ENCODE data around the gene ATP5F1D. TPM values are rescaled to one million over a fixed set of nuclear protein-coding genes. Genes with fewer than 3 reads are reported as not detected.

ATP5F1D gene
- total and polyA plus RNA-seq, 2 of the 13 experiments (the other 11 are each of a cell fraction or from before 2014, with no cell fraction given): 39.4 to 78.7 TPM

DNA sequence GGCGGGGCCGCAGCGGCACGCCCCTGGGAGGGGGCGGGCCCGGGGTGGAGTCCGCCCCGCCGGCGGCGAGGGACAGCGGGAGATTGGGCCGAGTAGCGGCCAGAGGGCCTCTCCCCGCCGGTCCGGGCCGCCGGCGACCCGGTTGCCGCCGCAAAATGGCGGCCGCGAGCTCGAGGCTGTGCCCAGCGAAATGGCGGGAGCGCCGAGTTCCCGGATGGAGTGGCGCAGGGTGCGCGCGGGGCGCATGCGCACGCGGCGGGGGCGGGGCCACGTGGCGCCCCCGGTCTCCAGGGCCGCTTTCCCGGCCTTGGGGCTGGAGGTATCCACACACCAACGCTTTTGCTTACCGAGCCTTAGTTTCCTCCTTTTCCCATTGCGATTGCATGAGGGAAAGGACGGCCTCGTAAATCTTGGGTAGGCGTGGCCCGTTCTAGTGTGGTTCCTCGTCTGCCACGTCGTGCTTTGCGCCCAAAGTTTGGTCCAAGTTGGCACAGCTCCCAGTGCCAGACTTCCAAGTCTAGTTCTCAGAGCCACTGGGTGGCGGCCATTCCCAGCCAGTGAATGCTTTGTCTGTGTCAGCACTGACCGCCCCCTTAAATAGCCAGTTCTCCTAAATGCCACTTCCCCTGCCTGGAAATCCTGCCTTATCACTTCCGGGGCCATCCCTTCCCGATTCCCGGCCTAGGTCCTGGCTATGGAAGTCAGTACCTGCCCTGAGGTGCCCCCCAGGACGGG is 28.1 kb downstream of the ATP5F1D start (continued):
- TF ChIP-seq, protein P1, sequence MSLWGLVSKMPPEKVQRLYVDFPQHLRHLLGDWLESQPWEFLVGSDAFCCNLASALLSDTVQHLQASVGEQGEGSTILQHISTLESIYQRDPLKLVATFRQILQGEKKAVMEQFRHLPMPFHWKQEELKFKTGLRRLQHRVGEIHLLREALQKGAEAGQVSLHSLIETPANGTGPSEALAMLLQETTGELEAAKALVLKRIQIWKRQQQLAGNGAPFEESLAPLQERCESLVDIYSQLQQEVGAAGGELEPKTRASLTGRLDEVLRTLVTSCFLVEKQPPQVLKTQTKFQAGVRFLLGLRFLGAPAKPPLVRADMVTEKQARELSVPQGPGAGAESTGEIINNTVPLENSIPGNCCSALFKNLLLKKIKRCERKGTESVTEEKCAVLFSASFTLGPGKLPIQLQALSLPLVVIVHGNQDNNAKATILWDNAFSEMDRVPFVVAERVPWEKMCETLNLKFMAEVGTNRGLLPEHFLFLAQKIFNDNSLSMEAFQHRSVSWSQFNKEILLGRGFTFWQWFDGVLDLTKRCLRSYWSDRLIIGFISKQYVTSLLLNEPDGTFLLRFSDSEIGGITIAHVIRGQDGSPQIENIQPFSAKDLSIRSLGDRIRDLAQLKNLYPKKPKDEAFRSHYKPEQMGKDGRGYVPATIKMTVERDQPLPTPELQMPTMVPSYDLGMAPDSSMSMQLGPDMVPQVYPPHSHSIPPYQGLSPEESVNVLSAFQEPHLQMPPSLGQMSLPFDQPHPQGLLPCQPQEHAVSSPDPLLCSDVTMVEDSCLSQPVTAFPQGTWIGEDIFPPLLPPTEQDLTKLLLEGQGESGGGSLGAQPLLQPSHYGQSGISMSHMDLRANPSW (CRISPR knock-in tag; IDR thresholded peaks at IDR 0.05; ENCODE audit: borderline replicate concordance): no peak
- no peak for TF ChIP-seq FOXM1 (CRISPR knock-in tag; IDR thresholded peaks at IDR 0.05)
- no peak for TF ChIP-seq ZNF232 (CRISPR knock-in tag; IDR thresholded peaks at IDR 0.05; ENCODE audit: borderline replicate concordance)
- TF ChIP-seq, protein P2, sequence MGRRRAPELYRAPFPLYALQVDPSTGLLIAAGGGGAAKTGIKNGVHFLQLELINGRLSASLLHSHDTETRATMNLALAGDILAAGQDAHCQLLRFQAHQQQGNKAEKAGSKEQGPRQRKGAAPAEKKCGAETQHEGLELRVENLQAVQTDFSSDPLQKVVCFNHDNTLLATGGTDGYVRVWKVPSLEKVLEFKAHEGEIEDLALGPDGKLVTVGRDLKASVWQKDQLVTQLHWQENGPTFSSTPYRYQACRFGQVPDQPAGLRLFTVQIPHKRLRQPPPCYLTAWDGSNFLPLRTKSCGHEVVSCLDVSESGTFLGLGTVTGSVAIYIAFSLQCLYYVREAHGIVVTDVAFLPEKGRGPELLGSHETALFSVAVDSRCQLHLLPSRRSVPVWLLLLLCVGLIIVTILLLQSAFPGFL (CRISPR knock-in tag; IDR thresholded peaks at IDR 0.05): no peak
- TF ChIP-seq, protein P3, sequence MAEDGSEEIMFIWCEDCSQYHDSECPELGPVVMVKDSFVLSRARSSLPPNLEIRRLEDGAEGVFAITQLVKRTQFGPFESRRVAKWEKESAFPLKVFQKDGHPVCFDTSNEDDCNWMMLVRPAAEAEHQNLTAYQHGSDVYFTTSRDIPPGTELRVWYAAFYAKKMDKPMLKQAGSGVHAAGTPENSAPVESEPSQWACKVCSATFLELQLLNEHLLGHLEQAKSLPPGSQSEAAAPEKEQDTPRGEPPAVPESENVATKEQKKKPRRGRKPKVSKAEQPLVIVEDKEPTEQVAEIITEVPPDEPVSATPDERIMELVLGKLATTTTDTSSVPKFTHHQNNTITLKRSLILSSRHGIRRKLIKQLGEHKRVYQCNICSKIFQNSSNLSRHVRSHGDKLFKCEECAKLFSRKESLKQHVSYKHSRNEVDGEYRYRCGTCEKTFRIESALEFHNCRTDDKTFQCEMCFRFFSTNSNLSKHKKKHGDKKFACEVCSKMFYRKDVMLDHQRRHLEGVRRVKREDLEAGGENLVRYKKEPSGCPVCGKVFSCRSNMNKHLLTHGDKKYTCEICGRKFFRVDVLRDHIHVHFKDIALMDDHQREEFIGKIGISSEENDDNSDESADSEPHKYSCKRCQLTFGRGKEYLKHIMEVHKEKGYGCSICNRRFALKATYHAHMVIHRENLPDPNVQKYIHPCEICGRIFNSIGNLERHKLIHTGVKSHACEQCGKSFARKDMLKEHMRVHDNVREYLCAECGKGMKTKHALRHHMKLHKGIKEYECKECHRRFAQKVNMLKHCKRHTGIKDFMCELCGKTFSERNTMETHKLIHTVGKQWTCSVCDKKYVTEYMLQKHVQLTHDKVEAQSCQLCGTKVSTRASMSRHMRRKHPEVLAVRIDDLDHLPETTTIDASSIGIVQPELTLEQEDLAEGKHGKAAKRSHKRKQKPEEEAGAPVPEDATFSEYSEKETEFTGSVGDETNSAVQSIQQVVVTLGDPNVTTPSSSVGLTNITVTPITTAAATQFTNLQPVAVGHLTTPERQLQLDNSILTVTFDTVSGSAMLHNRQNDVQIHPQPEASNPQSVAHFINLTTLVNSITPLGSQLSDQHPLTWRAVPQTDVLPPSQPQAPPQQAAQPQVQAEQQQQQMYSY (CRISPR knock-in tag; IDR thresholded peaks at IDR 0.05): no peak
- TF ChIP-seq, protein P4, sequence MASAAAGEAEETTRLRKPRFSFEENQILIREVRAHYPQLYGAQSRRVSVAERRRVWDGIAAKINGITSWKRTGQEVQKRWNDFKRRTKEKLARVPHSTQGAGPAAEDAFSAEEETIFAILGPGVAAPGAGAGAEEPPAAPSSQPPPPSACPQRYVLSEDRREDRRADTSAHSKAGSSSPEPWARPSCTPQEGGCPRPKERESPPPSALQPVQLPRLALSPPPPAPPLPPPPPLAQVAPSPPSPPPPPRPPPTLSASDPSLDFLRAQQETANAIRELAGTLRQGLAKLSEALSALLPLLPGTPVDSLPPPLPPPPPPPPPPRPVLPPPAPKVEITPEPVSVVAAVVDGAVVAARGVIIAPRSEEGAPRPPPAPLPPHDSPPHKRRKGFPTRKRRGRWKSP (CRISPR knock-in tag; IDR thresholded peaks at IDR 0.05): 0 out of 2 replicates have a peak, but pooled peaks have one; percentile 38
- TF ChIP-seq, protein P5, sequence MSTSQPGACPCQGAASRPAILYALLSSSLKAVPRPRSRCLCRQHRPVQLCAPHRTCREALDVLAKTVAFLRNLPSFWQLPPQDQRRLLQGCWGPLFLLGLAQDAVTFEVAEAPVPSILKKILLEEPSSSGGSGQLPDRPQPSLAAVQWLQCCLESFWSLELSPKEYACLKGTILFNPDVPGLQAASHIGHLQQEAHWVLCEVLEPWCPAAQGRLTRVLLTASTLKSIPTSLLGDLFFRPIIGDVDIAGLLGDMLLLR (CRISPR knock-in tag; IDR thresholded peaks at IDR 0.05): peak; percentile 83
- 0 out of 2 replicates have a peak, but pooled peaks have one; percentile 31 for TF ChIP-seq ZNF543 (CRISPR knock-in tag; IDR thresholded peaks at IDR 0.05)
- no peak for TF ChIP-seq ZNF776 (CRISPR knock-in tag; IDR thresholded peaks at IDR 0.05)
- peak; percentile 72; the same call in 1 of the 2 replicates for TF ChIP-seq ZNF788 (CRISPR knock-in tag; IDR thresholded peaks at IDR 0.05; ENCODE audit: borderline replicate concordance)
- no peak for TF ChIP-seq ATRX (CRISPR knock-in tag; IDR thresholded peaks at IDR 0.05; ENCODE audit: borderline replicate concordance)
- 0 out of 2 replicates have a peak, but pooled peaks have one; percentile 19 for TF ChIP-seq ZNF589 (CRISPR knock-in tag; conservative IDR thresholded peaks at IDR 0.05)
- TF ChIP-seq, protein P6, sequence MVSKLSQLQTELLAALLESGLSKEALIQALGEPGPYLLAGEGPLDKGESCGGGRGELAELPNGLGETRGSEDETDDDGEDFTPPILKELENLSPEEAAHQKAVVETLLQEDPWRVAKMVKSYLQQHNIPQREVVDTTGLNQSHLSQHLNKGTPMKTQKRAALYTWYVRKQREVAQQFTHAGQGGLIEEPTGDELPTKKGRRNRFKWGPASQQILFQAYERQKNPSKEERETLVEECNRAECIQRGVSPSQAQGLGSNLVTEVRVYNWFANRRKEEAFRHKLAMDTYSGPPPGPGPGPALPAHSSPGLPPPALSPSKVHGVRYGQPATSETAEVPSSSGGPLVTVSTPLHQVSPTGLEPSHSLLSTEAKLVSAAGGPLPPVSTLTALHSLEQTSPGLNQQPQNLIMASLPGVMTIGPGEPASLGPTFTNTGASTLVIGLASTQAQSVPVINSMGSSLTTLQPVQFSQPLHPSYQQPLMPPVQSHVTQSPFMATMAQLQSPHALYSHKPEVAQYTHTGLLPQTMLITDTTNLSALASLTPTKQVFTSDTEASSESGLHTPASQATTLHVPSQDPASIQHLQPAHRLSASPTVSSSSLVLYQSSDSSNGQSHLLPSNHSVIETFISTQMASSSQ (IDR thresholded peaks at IDR 0.05; ENCODE audit: low read depth): no peak
- TF ChIP-seq, protein P6 (CRISPR knock-in tag; IDR thresholded peaks at IDR 0.05; ENCODE audit: borderline replicate concordance): 0 out of 2 replicates have a peak, but pooled peaks have one; percentile 61

All from HepG2 (cell line).